ENCODE measurements around the gene SMTNL1.
A peak's percentile ranks its signal among the peaks of the same experiment; 100 is the strongest.

The SMTNL1 gene

GRCh38 chr11:57491371-57492061 lies 45.9 kb upstream of the SMTNL1 start:
- Histone ChIP-seq H3K4me2 (ENCODE audit: low read length) (no peak overlapping the region), H4K20me1 (ENCODE audit: insufficient read depth, low read length) (no peaks in the 10 kb centered on the region), H3K36me3 (replicated peaks; ENCODE audit: low read depth, low read length) (peaks cover 68% of the 10 kb centered on the region), H3K27ac (ENCODE audit: low read length) (no peak overlapping the region), H3K79me2 (ENCODE audit: low read length) (no peaks in the 10 kb centered on the region), H3K4me3 (ENCODE audit: low read length) (no peak overlapping the region), H3K9me3 (ENCODE audit: insufficient read depth, low read length) (no peaks in the 10 kb centered on the region), H3K9ac (ENCODE audit: low read length) (no peak overlapping the region), H2AFZ (ENCODE audit: low read depth, low read length) (no peak overlapping the region), H3K4me1 (ENCODE audit: low read length) (peaks cover 7% of the 10 kb centered on the region), H3K27me3 (ENCODE audit: low read depth, low read length) (no peaks in the 10 kb centered on the region)
- peak; percentile 82 for TF ChIP-seq CTCF (IDR thresholded peaks at IDR 0.05; ENCODE audit: low read depth, low read length)
- TF ChIP-seq EZH2phosphoT487 (IDR thresholded peaks at IDR 0.05; ENCODE audit: low read depth): no peak

GRCh38 chr11:57493507-57494503 lies 43.6 kb upstream of the SMTNL1 start:
- Histone ChIP-seq H3K4me2 (ENCODE audit: low read length) (no peak overlapping the region), H3K27ac (ENCODE audit: low read length) (peak overlapping the region; percentile 70), H3K36me3 (replicated peaks; ENCODE audit: low read depth, low read length) (peaks cover 66% of the 10 kb centered on the region), H3K9me3 (ENCODE audit: insufficient read depth, low read length) (no peaks in the 10 kb centered on the region), H3K27me3 (ENCODE audit: low read depth, low read length) (no peaks in the 10 kb centered on the region), H3K4me1 (ENCODE audit: low read length) (peaks cover 7% of the 10 kb centered on the region), H3K79me2 (ENCODE audit: low read length) (no peaks in the 10 kb centered on the region), H4K20me1 (ENCODE audit: insufficient read depth, low read length) (no peaks in the 10 kb centered on the region), H2AFZ (ENCODE audit: low read depth, low read length) (no peak overlapping the region), H3K9ac (ENCODE audit: low read length) (peak overlapping the region; percentile 45; the same call in 1 of the 2 replicates), H3K4me3 (ENCODE audit: low read length) (no peak overlapping the region)
- TF ChIP-seq CTCF (IDR thresholded peaks at IDR 0.05; ENCODE audit: low read depth, low read length) (peak; percentile 97), EZH2phosphoT487 (IDR thresholded peaks at IDR 0.05; ENCODE audit: low read depth) (no peak)

- Histone ChIP-seq H3K27me3 (ENCODE audit: low read depth, low read length) (no peaks in the 10 kb centered on the region), H3K36me3 (replicated peaks; ENCODE audit: low read depth, low read length) (peaks cover 60% of the 10 kb centered on the region), H3K9me3 (ENCODE audit: insufficient read depth, low read length) (no peaks in the 10 kb centered on the region), H3K27ac (ENCODE audit: low read length) (no peak overlapping the region), H3K4me3 (ENCODE audit: low read length) (no peak overlapping the region), H3K4me1 (ENCODE audit: low read length) (peaks cover 7% of the 10 kb centered on the region), H2AFZ (ENCODE audit: low read depth, low read length) (no peak overlapping the region), H4K20me1 (ENCODE audit: insufficient read depth, low read length) (peaks cover 9% of the 10 kb centered on the region; the same call in 1 of the 2 replicates), H3K9ac (ENCODE audit: low read length) (no peak overlapping the region), H3K4me2 (ENCODE audit: low read length) (no peak overlapping the region), H3K79me2 (ENCODE audit: low read length) (peaks cover 6% of the 10 kb centered on the region; the same call in 1 of the 2 replicates)
- TF ChIP-seq CTCF (IDR thresholded peaks at IDR 0.05; ENCODE audit: low read depth, low read length) (no peak), EZH2phosphoT487 (IDR thresholded peaks at IDR 0.05; ENCODE audit: low read depth) (no peak)
Measured at GRCh38 chr11:57496109-57496820, 41.1 kb upstream of the SMTNL1 start.
